ENCODE results near the gene MSMB.

DNA sequence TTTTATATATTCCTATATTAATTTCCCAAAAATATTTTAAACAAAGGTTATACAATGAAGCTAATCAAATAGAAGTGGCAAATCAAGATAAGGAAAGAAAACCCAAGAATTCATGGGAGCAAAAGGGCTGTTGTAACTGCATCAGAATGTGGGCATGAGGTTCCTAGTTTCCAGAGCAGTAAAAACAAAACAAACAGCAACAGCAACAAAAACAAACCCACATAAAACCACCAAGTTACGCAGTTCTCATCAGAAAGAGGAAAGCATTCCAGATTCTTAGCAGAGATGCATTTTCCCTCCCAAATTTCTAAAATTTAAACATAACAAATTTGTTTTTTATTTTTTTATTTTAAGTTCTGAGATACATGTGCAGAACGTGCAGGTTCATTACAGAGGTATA, 34.8 kb upstream of the MSMB start:
- TF ChIP-seq, protein P1, sequence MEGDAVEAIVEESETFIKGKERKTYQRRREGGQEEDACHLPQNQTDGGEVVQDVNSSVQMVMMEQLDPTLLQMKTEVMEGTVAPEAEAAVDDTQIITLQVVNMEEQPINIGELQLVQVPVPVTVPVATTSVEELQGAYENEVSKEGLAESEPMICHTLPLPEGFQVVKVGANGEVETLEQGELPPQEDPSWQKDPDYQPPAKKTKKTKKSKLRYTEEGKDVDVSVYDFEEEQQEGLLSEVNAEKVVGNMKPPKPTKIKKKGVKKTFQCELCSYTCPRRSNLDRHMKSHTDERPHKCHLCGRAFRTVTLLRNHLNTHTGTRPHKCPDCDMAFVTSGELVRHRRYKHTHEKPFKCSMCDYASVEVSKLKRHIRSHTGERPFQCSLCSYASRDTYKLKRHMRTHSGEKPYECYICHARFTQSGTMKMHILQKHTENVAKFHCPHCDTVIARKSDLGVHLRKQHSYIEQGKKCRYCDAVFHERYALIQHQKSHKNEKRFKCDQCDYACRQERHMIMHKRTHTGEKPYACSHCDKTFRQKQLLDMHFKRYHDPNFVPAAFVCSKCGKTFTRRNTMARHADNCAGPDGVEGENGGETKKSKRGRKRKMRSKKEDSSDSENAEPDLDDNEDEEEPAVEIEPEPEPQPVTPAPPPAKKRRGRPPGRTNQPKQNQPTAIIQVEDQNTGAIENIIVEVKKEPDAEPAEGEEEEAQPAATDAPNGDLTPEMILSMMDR (conservative IDR thresholded peaks at IDR 0.05), result no peak
- no peak for TF ChIP-seq EZH2 (IDR thresholded peaks at IDR 0.05; ENCODE audit: low read depth)

Data from PC-9 (cell line).